ENCODE data around the gene KLHL35. TPM values are rescaled to one million over a fixed set of nuclear protein-coding genes. Genes with fewer than 3 reads are reported as not detected.

KLHL35 gene
- total RNA-seq, 1 donor from 2014 or later, result 0.55 TPM

DNA sequence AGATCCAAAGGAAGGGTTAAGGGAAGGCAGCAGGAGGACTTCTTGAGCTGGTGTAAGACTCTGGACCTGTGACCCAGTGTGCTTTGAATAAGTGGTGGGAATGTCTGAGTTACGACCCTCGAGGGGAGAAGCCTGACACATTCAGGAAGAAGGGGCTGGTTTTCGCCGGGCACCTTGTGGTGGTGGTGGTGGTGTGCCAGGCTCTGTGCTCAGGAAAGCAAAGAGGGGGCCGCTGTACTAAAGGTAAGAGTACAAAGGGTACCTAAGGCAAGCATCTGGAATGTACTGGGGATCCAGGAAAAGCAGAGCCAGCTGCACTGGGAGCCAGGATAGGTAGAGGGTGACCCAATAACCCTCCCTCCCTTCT is 6.3 kb downstream of the KLHL35 start:
- H3K9me3 Mint-ChIP-seq (ENCODE audit: low read depth), result peaks cover 9% of the 10 kb centered on the region
- H3K4me3 Mint-ChIP-seq (ENCODE audit: low read depth), result no peak overlapping the region
- H3K27ac Mint-ChIP-seq, result no peak overlapping the region
- TF ChIP-seq, protein P1, sequence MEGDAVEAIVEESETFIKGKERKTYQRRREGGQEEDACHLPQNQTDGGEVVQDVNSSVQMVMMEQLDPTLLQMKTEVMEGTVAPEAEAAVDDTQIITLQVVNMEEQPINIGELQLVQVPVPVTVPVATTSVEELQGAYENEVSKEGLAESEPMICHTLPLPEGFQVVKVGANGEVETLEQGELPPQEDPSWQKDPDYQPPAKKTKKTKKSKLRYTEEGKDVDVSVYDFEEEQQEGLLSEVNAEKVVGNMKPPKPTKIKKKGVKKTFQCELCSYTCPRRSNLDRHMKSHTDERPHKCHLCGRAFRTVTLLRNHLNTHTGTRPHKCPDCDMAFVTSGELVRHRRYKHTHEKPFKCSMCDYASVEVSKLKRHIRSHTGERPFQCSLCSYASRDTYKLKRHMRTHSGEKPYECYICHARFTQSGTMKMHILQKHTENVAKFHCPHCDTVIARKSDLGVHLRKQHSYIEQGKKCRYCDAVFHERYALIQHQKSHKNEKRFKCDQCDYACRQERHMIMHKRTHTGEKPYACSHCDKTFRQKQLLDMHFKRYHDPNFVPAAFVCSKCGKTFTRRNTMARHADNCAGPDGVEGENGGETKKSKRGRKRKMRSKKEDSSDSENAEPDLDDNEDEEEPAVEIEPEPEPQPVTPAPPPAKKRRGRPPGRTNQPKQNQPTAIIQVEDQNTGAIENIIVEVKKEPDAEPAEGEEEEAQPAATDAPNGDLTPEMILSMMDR (IDR thresholded peaks at IDR 0.05; ENCODE audit: unreplicated experiment), result no peak
- H3K27me3 Mint-ChIP-seq, result peaks cover 40% of the 10 kb centered on the region
- no peak for DNase-seq (ENCODE audit: low spot score, unreplicated experiment)
- H3K36me3 Mint-ChIP-seq (ENCODE audit: insufficient read depth), result peaks cover 9% of the 10 kb centered on the region
- H3K4me1 Mint-ChIP-seq (ENCODE audit: low read depth), result peaks cover 25% of the 10 kb centered on the region

DNA sequence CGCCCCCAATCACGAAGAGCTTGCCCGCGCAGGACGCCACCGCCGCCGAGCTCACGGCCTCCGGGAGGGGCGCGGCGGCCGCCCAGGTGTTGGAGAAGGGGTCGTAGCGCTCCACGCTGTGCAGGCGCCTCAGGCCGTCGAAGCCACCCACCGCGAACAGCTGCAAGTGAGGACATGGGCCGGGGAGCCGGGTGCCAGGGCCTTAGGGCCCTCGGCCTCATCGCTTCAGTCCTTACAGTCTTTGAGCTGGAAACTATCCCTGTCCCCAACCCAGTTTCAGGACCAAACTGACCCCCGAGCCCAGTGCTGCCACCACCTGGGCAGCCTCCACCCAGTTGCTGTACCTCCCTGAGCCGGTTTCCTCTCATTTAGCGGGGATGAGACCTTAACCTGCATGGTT is 7.6 kb downstream of the KLHL35 start:
- Mint-ChIP-seq H3K27ac (no peak overlapping the region), H3K36me3 (ENCODE audit: insufficient read depth) (peaks cover 9% of the 10 kb centered on the region)
- DNase-seq (ENCODE audit: low spot score, unreplicated experiment), result no peak

GRCh38 chr11:75424396-75424795 is 8.6 kb downstream of the KLHL35 start:
- Mint-ChIP-seq H3K27me3 (peaks cover 25% of the 10 kb centered on the region), H3K36me3 (ENCODE audit: insufficient read depth) (peaks cover 8% of the 10 kb centered on the region), H3K4me3 (ENCODE audit: low read depth) (no peak overlapping the region), H3K9me3 (ENCODE audit: low read depth) (peaks cover 8% of the 10 kb centered on the region), H3K4me1 (ENCODE audit: low read depth) (peaks cover 39% of the 10 kb centered on the region), H3K27ac (no peak overlapping the region)
- DNase-seq (ENCODE audit: low spot score, unreplicated experiment), result no peak
- TF ChIP-seq, protein P1 (IDR thresholded peaks at IDR 0.05; ENCODE audit: unreplicated experiment), result no peak

More for the DNA sequence above, 7.6 kb downstream of the KLHL35 start:
- H3K4me1 Mint-ChIP-seq (ENCODE audit: low read depth), result peaks cover 36% of the 10 kb centered on the region
- TF ChIP-seq, protein P1 (IDR thresholded peaks at IDR 0.05; ENCODE audit: unreplicated experiment), result peak; percentile 41
- H3K27me3 Mint-ChIP-seq, result peaks cover 27% of the 10 kb centered on the region
- H3K4me3 Mint-ChIP-seq (ENCODE audit: low read depth), result no peak overlapping the region
- H3K9me3 Mint-ChIP-seq (ENCODE audit: low read depth), result peaks cover 9% of the 10 kb centered on the region

DNA sequence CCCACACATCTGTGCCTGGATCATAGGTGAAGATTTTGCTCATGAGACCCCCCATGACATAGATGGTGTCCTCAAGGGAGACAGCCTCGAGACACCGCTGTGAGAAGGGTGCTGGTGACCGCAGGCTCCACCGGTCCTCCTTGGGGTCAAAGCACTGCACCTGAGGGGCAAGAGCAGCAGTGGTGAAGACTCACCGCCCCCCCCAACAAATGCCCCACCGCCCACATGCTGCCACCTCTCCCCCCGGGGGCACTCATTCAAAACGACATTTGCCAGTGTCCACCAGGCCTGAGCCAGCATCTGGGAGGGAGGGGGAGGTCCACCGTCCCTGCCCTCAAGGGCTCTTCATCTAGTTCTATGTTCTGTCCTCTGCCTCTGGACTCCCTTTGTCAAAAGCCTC is 9.3 kb downstream of the KLHL35 start:
- peaks cover 39% of the 10 kb centered on the region for H3K4me1 Mint-ChIP-seq (ENCODE audit: low read depth)
- no peak overlapping the region for H3K27ac Mint-ChIP-seq
- H3K36me3 Mint-ChIP-seq (ENCODE audit: insufficient read depth), result peaks cover 5% of the 10 kb centered on the region
- no peak overlapping the region for H3K4me3 Mint-ChIP-seq (ENCODE audit: low read depth)
- H3K9me3 Mint-ChIP-seq (ENCODE audit: low read depth), result peaks cover 1% of the 10 kb centered on the region
- no peak for DNase-seq (ENCODE audit: low spot score, unreplicated experiment)
- TF ChIP-seq, protein P1 (IDR thresholded peaks at IDR 0.05; ENCODE audit: unreplicated experiment), result no peak
- peaks cover 18% of the 10 kb centered on the region for H3K27me3 Mint-ChIP-seq

GRCh38 chr11:75422248-75423231 is 10.5 kb downstream of the KLHL35 start:
- peaks cover 5% of the 10 kb centered on the region for H3K36me3 Mint-ChIP-seq (ENCODE audit: insufficient read depth)
- H3K4me3 Mint-ChIP-seq (ENCODE audit: low read depth), result peak overlapping the region; percentile 15
- H3K27me3 Mint-ChIP-seq, result peaks cover 7% of the 10 kb centered on the region
- peaks cover 39% of the 10 kb centered on the region for H3K4me1 Mint-ChIP-seq (ENCODE audit: low read depth)
- H3K27ac Mint-ChIP-seq, result peak overlapping the region; percentile 95
- TF ChIP-seq, protein P1 (IDR thresholded peaks at IDR 0.05; ENCODE audit: unreplicated experiment), result no peak
- DNase-seq (ENCODE audit: low spot score, unreplicated experiment), result peak; percentile 30
- H3K9me3 Mint-ChIP-seq (ENCODE audit: low read depth), result no peaks in the 10 kb centered on the region

Data from progenitor cell of endocrine pancreas (in vitro differentiated cells).